Astrocyte of the spinal cord (primary cell): ENCODE data around the gene TNNC2.
"Not testable (repeated sequence)": the region's sequence is repeated elsewhere in the genome, so short reads cannot be mapped to it uniquely, and the experiment has no call there.

Source experiments
- DNase-seq: peaks from one replicate; pipeline ENCODE4 v3.0.0; 2011; ENCODE audit warnings: low read depth, low spot score
- H3K4me3 ChIP-seq: 2 replicates; pipeline ENCODE4 v1.5.1; 2011; ENCODE audit warnings: low read depth, mild to moderate bottlenecking, low read length, moderate library complexity
- in situ Hi-C: cut with HindIII; loops from 2 replicates; pipeline ENCODE4 v1.10.0; 2017; ENCODE audit warnings: low sequenced_read_pairs
- TF ChIP-seq, protein P1 (sequence below): IDR thresholded peaks from 2 replicates; pipeline ENCODE4 v1.5.1; 2012; ENCODE audit warnings: low read depth, mild to moderate bottlenecking, low read length, inconsistent platforms

TNNC2 gene

DNA sequence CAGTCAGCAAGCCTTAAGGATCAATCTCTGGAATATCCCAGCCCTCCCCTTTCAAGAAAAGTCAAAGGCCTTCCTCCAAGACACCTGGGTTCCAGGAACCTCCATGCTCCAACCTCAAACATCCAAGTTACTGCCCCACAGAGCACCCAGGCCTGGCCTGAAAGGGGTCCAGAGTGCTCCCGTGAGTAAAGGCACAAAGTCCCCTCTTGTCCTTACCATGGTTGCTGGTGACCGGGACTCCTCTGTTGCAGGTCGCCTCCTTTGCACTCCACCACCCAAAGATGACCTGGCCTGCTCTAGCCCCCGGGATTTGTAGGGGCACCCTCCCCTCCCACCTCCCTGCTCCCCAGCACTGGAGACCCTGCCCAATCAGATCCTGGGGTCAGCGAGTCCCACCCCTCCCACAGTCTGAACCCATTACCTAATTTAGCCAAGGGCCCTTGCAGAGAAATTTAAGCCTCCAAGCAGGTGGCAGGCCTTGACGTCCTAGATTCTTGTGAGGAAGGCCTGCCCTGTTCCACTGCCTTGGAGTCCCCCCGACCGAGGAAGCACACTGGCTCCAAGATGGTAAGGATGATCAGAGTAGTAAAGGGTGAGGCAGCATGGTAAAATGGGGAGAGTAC is at the start of gene TNNC2:
Gene TNNC2 (minus strand): TSS at position 283 of the 623 bp plus-strand sequence. CDS start 64 bp downstream, at position 219.
- TF ChIP-seq, protein P1, sequence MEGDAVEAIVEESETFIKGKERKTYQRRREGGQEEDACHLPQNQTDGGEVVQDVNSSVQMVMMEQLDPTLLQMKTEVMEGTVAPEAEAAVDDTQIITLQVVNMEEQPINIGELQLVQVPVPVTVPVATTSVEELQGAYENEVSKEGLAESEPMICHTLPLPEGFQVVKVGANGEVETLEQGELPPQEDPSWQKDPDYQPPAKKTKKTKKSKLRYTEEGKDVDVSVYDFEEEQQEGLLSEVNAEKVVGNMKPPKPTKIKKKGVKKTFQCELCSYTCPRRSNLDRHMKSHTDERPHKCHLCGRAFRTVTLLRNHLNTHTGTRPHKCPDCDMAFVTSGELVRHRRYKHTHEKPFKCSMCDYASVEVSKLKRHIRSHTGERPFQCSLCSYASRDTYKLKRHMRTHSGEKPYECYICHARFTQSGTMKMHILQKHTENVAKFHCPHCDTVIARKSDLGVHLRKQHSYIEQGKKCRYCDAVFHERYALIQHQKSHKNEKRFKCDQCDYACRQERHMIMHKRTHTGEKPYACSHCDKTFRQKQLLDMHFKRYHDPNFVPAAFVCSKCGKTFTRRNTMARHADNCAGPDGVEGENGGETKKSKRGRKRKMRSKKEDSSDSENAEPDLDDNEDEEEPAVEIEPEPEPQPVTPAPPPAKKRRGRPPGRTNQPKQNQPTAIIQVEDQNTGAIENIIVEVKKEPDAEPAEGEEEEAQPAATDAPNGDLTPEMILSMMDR, result no peak
- in situ Hi-C loops, result no loop called here
- DNase-seq, result no peak
- H3K4me3 ChIP-seq, result no peak within 1 kb of the TSS

DNA sequence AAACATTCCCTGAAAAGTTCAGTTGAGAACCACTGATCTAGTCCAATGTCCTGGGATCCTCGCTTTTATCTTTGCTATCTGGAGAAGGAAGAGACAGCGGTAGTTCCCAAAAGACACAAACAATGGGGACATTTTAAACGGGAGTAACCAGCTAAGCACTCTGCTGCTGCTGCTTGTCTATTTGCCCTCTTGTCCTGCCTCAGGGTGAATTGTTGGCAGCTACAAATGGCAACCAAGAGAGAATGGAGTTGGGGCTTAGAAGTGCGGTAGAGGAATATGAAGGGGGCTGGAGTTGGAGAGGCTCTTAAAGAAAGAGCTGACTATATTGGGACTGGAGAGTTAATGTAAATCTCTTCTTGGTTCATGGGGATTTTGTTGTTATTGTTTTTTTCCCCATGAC is 47.5 kb upstream of the TNNC2 start:
- in situ Hi-C loops, result no loop called here
- TF ChIP-seq, protein P1, result no peak
- DNase-seq, result no peak

DNA sequence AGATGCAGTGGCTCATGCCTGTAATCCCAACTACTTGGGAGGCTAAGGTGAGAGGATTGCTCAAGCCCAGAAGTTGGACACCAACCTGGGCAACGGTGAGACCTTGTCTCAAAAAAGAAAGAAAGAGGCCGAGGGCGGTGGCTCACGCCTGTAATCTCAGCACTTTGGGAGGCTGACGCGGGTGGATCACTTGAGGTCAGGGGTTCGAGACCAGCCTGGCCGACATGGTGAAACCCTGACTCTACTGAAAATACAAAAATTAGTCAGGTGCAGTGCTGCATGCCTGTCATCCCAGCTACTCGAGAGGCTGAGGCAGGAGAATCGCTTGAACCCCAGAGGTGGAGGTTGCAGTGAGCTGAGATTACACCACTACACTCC is 47.0 kb upstream of the TNNC2 start:
- H3K4me3 ChIP-seq, in situ Hi-C loops, DNase-seq: not testable (repeated sequence)

More for the DNA sequence above, 47.5 kb upstream of the TNNC2 start:
- no peak overlapping the region for H3K4me3 ChIP-seq

DNA sequence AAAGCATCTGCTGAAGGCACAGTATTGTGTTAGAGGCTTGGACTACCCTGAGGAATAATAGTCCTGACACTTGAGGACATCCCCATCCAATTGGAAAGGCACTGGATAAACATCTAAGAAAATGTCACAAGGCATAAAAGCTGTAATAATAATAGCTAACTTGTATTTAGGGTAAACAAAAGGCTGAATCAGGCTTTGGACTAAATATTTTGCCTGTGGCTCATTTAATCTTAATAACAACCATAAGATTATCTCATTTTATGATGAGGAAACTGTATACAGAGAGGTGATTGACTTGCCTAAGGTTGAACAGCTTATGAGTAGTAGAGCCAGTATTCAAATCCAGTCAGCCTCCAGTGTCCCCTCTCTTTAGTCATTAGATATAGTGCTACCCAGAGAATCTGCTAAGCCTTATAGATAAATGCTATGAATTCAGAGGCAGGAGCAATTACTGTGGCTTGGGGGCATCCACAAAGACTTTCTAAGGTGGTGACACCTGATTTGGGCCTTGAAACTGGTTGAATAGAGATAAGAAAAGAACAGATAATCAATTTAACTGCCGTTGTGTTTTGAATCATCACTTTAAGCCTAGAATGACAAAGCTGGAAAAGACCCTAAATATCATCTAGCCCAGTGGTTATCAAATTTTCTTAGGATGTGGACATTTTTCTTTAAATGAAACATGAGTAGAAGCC is 46.4 kb upstream of the TNNC2 start:
- TF ChIP-seq, protein P1, result no peak
- in situ Hi-C loops, result no loop called here
- H3K4me3 ChIP-seq, result no peak overlapping the region
- DNase-seq, result no peak

DNA sequence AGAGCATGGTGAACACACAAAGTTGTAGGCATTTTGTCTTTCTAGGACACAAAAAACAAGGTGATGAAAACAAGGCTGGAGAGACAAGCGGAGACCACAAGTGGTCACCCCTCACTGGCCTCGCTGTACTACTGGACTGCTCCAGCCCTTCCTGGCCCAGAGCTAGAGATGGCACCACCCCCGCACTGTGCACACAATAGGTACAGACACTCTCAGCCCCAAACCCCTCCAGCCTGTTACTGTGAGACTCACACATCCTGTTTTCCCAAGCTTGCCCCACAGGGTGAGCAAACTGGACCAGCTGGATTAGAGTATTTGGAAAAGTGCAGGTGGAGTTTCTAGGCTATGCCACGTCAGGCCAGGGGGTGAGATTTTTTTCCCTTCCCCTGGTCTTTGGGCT is 45.5 kb upstream of the TNNC2 start:
- in situ Hi-C loops, result no loop called here
- TF ChIP-seq, protein P1, result no peak
- no peak for DNase-seq
- H3K4me3 ChIP-seq, result no peak overlapping the region

DNA sequence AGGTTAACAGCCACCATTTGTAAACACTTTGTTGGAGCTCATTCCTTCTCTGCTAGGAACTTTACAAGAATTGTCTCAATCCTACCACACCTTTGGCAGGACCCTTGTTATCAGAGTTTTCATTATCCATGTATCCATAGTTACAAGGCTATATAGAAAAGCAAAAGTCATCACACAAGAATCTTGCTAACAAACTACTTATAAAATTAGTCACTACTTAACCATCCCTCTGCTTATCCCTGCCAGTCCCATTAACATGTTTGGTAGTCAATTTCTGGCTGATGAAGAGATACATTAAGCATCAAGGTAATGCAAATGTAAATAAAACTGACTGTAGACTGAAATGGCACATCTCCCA is 40.7 kb upstream of the TNNC2 start:
- DNase-seq, result peak; percentile 67
- H3K4me3 ChIP-seq, result no peak overlapping the region
- in situ Hi-C loops, result no loop called here
- TF ChIP-seq, protein P1, result no peak

DNA sequence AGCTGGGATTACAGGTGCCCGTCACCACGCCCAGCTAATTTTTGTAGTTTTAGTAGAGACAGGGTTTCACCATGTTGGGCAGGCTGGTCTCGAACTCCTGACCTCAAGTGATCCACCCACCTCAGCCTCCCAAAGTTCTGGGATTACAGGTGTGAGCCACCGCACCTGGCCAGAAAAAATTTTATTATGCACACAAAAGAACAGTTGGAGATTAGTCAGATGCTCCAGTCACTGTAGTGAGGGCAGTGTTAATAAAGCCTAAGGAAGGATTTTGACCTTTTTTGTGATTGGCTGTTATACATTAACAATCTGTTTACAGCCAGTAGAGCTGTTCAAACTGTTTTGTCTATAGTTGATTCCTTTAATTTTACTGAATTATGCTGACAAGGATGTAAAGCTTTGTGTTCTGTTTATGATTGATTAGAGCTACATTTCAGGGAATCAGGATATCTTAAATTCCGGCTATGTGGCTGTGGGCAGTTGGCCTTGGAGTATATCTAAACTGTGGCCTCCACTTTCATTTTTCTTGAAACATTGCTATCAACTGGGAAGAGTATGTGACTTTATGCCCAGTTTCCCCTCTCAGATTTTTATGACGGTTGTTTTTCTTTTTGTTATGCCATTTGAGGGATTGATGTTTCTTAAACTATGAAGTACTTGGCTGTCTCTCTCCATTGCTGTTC is 40.2 kb upstream of the TNNC2 start:
- TF ChIP-seq, protein P1, result no peak
- no peak overlapping the region for H3K4me3 ChIP-seq
- DNase-seq, result no peak
- in situ Hi-C loops, result no loop called here
